SIG-M5 treated with dmso at 0.1 percent for 504 hours (cell line): ENCODE results near the gene EYS.

Experiments
- DNase-seq: peaks from one replicate; lab custom pipeline; 2025; ENCODE audit not compliant: unreplicated experiment; lab: John Stamatoyannopoulos, UW

The EYS gene

GRCh38 chr6:65707126-65707826 is at the start of gene EYS:
EYS (minus strand) TSS chr6:65707226; CDS start chr6:65495410, 211,816 bp downstream.
- DNase-seq, result no peak

GRCh38 chr6:65746302-65746701 is 39.3 kb upstream of the EYS start:
- no peak for DNase-seq

- no peak for DNase-seq
Measured at GRCh38 chr6:65745614-65746013, 38.6 kb upstream of the EYS start.

GRCh38 chr6:65728879-65729479 is 22.0 kb upstream of the EYS start:
- no peak for DNase-seq

- no peak for DNase-seq
Measured at GRCh38 chr6:65719101-65719500, 12.1 kb upstream of the EYS start.

GRCh38 chr6:65711531-65711930 is 4.5 kb upstream of the EYS start:
- DNase-seq, result no peak

- no peak for DNase-seq
Measured at GRCh38 chr6:65709099-65709830, 2.2 kb upstream of the EYS start.

GRCh38 chr6:65708162-65708561 is 1.1 kb upstream of the EYS start:
- no peak for DNase-seq

- no peak for DNase-seq
Measured at GRCh38 chr6:65706436-65706835, 590 bp downstream of the EYS start.

GRCh38 chr6:65701325-65701724 is 5.7 kb downstream of the EYS start:
- no peak for DNase-seq

GRCh38 chr6:65700561-65700960 is 6.5 kb downstream of the EYS start:
- DNase-seq, result no peak

- DNase-seq, result no peak
Measured at GRCh38 chr6:65692109-65692508, 14.9 kb downstream of the EYS start.

GRCh38 chr6:65680232-65680631 is 26.8 kb downstream of the EYS start:
- no peak for DNase-seq

- DNase-seq, result peak; percentile 2
Measured at GRCh38 chr6:65671922-65672321, 35.1 kb downstream of the EYS start.

- DNase-seq, result no peak
Measured at GRCh38 chr6:65667916-65668656, 38.9 kb downstream of the EYS start.

GRCh38 chr6:65650086-65650485 is 56.9 kb downstream of the EYS start:
- no peak for DNase-seq

- no peak for DNase-seq
Measured at GRCh38 chr6:65649392-65649791, 57.6 kb downstream of the EYS start.

GRCh38 chr6:65646544-65646943 is 60.5 kb downstream of the EYS start:
- no peak for DNase-seq

GRCh38 chr6:65642776-65643175 is 64.2 kb downstream of the EYS start:
- no peak for DNase-seq

GRCh38 chr6:65638047-65638831 is 68.8 kb downstream of the EYS start:
- no peak for DNase-seq
